Common myeloid progenitor, CD34-positive (primary cell): ENCODE measurements around the gene KNTC1.
"Not testable (repeated sequence)": the region's sequence is repeated elsewhere in the genome, so short reads cannot be mapped to it uniquely, and the experiment has no call there.

Source experiments
- CTCF ChIA-PET: fragments of 350-600 bp; sonication (Branson Sonifier 250); formaldehyde crosslinking; loops from one replicate; lab custom pipeline; 2021; ENCODE audit warnings: antibody characterized with exemption; lab: Charles Lee
- POLR2A ChIA-PET: fragments of 350-600 bp; sonication (Branson Sonifier 250); formaldehyde crosslinking; loops from one replicate; lab custom pipeline; 2021; ENCODE audit warnings: antibody characterized with exemption; lab: Charles Lee
- DNase-seq, 3 donors: peaks; one replicate each; pipeline versions ENCODE4 v3.0.0 to v3.0.0-alpha.2; 2013
- H3K27ac ChIP-seq, 2 experiments: 1 replicate in 1 of 2; 2 replicates in 1 of 2; pipeline ENCODE4 v1.7.0; 2013; ENCODE audit warnings: inconsistent platforms in 2 of 2, low read length in 2 of 2, mild to moderate bottlenecking in 2 of 2, low read depth in 1 of 2, moderate library complexity in 1 of 2; ENCODE audit not compliant: severe bottlenecking in 2 of 2, insufficient read depth in 1 of 2, poor library complexity in 1 of 2
- H3K27me3 ChIP-seq, 5 experiments: replicated peaks in 2 of 5; 1 replicate in 3 of 5; 2 replicates in 2 of 5; pipeline versions ENCODE4 v1.6.1 to v1.7.0; 2013; ENCODE audit warnings: low read length in 4 of 5, mild to moderate bottlenecking in 2 of 5, moderate library complexity in 2 of 5, inconsistent platforms in 1 of 5; ENCODE audit not compliant: insufficient read depth in 5 of 5, control insufficient read depth in 4 of 5
- H3K36me3 ChIP-seq, 4 experiments: 1 replicate in 2 of 4; 2 replicates in 2 of 4; pipeline versions ENCODE4 v1.6.1 to v1.7.0; 2013; ENCODE audit warnings: low read length in 3 of 4, control low read depth in 1 of 4, mild to moderate bottlenecking in 1 of 4; ENCODE audit not compliant: control insufficient read depth in 4 of 4, insufficient read depth in 4 of 4
- H3K4me1 ChIP-seq, 4 experiments: 1 replicate in 3 of 4; 2 replicates in 1 of 4; pipeline versions ENCODE4 v1.6.1 to v1.7.1; 2013; ENCODE audit warnings: low read length in 3 of 4, mild to moderate bottlenecking in 3 of 4, control low read depth in 1 of 4, inconsistent platforms in 1 of 4, moderate library complexity in 1 of 4; ENCODE audit not compliant: control insufficient read depth in 4 of 4, insufficient read depth in 4 of 4; ENCODE audit errors: control extremely low read depth in 1 of 4
- H3K4me3 ChIP-seq, 7 experiments: 1 replicate in 4 of 7; 2 replicates in 3 of 7; pipeline versions ENCODE4 v1.5.1 to v1.7.0; 2013; ENCODE audit warnings: mild to moderate bottlenecking in 7 of 7, low read length in 6 of 7, moderate library complexity in 6 of 7, inconsistent platforms in 2 of 7, low read depth in 2 of 7, control low read depth in 1 of 7; ENCODE audit not compliant: insufficient read depth in 4 of 7, control insufficient read depth in 1 of 7; ENCODE audit errors: extremely low read depth in 1 of 7
- H3K9me3 ChIP-seq, 5 experiments: 1 replicate in 4 of 5; 2 replicates in 1 of 5; pipeline versions ENCODE4 v1.6.1 to v1.7.1; 2013; ENCODE audit warnings: low read length in 4 of 5, mild to moderate bottlenecking in 2 of 5, inconsistent platforms in 1 of 5, low read depth in 1 of 5, moderate library complexity in 1 of 5; ENCODE audit not compliant: control insufficient read depth in 4 of 5, insufficient read depth in 2 of 5; ENCODE audit errors: control extremely low read depth in 1 of 5
- WGBS: methylation state at CpG from one replicate; pipeline ENCODE4 v1.1.5; 2013; ENCODE audit not compliant: insufficient coverage; 5-methylcytosine and 5-hydroxymethylcytosine counted together

The KNTC1 gene

DNA sequence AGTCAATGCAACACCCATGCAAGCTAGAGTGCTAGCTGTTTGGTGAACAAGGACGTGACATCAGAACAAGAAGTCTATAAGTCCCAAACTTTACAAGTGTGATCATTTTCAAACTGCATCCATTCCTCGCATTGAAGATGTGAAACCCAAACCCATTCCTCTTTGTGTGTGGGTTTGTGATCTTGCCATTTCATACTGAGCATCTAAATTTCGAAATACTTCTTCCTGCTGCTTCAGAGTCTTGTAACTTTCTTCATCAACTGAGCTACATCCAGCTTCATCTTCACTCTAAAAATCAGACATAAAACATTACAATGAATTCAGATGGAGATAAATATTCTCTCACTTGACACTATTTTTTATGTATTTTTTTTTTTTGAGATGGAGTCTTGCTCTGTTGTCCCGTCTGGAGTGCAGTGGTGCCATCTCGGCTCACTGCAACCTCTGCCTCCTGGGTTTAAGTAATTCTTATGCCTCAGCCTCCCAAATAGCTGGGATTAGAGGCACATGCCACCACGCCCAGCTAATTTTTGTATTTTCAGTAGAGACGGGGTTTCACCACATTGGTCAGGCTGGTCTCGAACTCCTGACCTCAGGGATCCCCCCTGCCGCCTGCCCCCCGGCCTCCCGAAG is 21.5 kb upstream of the KNTC1 start:
- POLR2A ChIA-PET, result interaction anchor here (0.6 to 0.8 kb wide), 3 partner anchors 12 to 21 kb away, joined by 3 to 4 read pairs (median 3); partner anchors contain the start of gene RSRC2
- H3K4me1 ChIP-seq, result peaks cover 0 to 16% (median 7%) of the 10 kb centered on the region in 4 experiments
- H3K36me3 ChIP-seq, result peaks cover 22 to 73% (median 49%) of the 10 kb centered on the region in 4 experiments

DNA sequence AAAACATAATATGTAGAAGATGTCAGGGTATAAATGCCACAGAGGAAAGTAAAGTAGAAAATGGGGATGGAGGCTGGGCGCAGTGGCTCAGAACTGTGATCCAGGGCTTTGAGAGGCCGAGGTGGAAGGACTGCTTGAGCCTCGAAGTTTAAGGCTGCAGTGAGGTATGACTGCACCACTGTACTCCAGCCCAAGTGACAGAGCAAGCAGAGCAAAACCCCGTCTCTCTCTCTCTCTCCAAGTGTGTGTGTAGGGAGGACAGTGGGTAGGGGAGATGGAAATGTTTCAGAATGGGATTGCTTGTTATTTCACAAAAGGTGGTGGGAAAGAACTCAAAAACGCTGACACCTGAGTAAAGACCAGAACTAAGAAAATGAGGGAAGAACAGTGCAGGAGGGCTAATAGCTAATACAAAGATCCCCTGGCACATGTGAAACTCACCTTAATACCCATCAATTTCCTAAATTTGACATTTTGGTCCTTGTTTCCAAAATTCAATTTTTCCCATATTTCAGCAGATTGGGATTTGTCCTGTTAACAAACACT is 20.6 kb upstream of the KNTC1 start:
- H3K4me1 ChIP-seq, result peaks cover 0 to 10% (median 4%) of the 10 kb centered on the region in 4 experiments
- H3K36me3 ChIP-seq, result peaks cover 24 to 82% (median 55%) of the 10 kb centered on the region in 4 experiments
- no peaks in the 10 kb centered on the region for H3K27me3 ChIP-seq
- WGBS, result 100% methylated on average over 4 of the region's 5 CpGs
- no peak for DNase-seq
- CTCF ChIA-PET, result interaction anchor here (1.8 kb wide), 1 partner anchor 13 kb away, joined by 5 read pairs; no protein-coding TSS in a partner anchor
- no peaks in the 10 kb centered on the region for H3K9me3 ChIP-seq
- no peak overlapping the region for H3K27ac ChIP-seq
- H3K4me3 ChIP-seq, result no peak overlapping the region
- POLR2A ChIA-PET, result no interaction called here

More for the DNA sequence above, 21.5 kb upstream of the KNTC1 start:
- CTCF ChIA-PET, result interaction anchor here (0.8 to 1.4 kb wide), 4 partner anchors 8 to 21 kb away, joined by 3 to 5 read pairs (median 3); partner anchors contain the start of genes KNTC1 and RSRC2
- 95% methylated on average over 9 of the region's 11 CpGs for WGBS
- Histone ChIP-seq H3K27ac (no peak overlapping the region), H3K4me3 (no peak overlapping the region), H3K27me3 (no peaks in the 10 kb centered on the region), H3K9me3 (no peaks in the 10 kb centered on the region)
- DNase-seq, result no peak

DNA sequence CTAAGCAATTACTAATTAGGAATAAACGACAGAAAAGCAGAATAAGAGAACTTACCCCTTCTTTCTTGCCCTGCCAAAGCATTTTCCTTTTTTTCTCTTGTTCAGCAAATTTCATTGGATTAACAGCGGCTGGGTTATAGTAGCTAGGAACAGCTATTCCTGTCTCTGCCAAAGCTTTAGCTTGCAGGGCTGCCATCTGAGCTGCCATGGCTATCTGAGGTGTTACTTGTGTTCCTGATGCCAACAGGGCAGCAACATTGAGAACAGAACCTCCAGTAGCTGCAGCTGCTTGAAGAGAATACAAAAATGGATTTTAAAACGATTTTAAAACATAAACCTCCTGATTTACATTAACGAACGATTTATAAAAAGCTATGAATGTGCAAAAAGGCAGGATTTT is 18.9 kb upstream of the KNTC1 start:
- CTCF ChIA-PET, result interaction anchor here (0.9 to 1.8 kb wide), 3 partner anchors 10 to 14 kb away, joined by 4 to 7 read pairs (median 4); no protein-coding TSS in a partner anchor
- WGBS, result 100% methylated on average over 4 of the region's 5 CpGs

DNA sequence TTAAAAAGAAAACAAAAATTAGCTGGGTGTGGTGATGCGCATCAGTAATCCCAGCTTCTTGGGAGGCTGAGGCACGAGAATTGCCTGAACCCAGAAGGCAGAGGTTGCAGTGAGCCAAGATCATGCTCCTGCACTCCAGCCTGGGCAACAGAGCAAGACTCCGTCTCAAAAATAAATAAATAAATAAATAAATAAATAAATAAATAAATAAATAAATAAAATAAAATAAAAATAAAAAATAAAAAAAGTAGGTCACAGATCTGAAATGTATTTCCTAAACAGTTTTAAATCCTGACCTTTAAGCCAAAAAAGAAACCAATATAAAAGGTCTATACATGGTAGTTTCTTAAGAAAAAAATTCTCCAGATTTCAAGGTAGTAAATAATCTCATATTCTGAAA is 14.0 kb upstream of the KNTC1 start:
- not testable (repeated sequence) for H3K27me3 ChIP-seq, H3K4me1 ChIP-seq, H3K4me3 ChIP-seq, H3K27ac ChIP-seq, DNase-seq, H3K9me3 ChIP-seq
- ChIA-PET POLR2A (interaction anchor here (0.6 to 1.0 kb wide), 3 partner anchors 12 to 330 kb away, joined by 3 read pairs; partner anchors contain the start of gene LRRC43), CTCF (interaction anchor here (0.8 kb wide), 1 partner anchor 8 kb away, joined by 3 read pairs; no protein-coding TSS in a partner anchor)
- WGBS, result 95% methylated on average over 2 of the region's 3 CpGs
- H3K36me3 ChIP-seq, result peaks cover 39 to 93% (median 71%) of the 10 kb centered on the region in 4 experiments

More for the DNA sequence above, 18.9 kb upstream of the KNTC1 start:
- POLR2A ChIA-PET, result no interaction called here
- H3K27me3 ChIP-seq, result no peaks in the 10 kb centered on the region
- no peak for DNase-seq
- H3K4me1 ChIP-seq, result no peaks in the 10 kb centered on the region
- no peak overlapping the region for H3K4me3 ChIP-seq
- peaks cover 30 to 94% (median 68%) of the 10 kb centered on the region in 4 experiments for H3K36me3 ChIP-seq
- H3K27ac ChIP-seq, result no peak overlapping the region
- H3K9me3 ChIP-seq, result no peaks in the 10 kb centered on the region

DNA sequence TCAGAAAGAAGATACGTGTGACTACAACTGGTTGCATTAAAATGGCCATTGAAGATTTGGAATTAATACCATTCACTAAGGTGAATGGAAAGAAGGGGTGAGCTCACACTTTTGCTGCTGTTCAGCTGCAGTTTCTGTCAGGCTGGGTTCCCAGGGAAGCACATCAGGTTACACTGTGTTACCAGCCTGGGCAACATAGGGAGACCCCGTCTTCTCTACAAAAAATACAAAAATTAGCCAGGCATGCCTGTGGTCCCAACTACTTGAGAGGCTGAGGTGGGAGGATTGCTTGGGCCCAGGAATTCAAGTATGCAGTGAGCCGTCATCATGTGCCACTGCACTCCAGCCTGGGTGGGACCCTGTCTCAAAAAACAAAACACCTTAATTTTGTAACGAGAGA is 13.4 kb upstream of the KNTC1 start:
- 100% methylated on average over 1 of the region's 4 CpGs for WGBS
- H3K27me3 ChIP-seq, result no peaks in the 10 kb centered on the region
- H3K36me3 ChIP-seq, result peaks cover 39 to 92% (median 71%) of the 10 kb centered on the region in 4 experiments
- CTCF ChIA-PET, result interaction anchor here (0.8 kb wide), 1 partner anchor 8 kb away, joined by 3 read pairs; no protein-coding TSS in a partner anchor
- H3K4me3 ChIP-seq, result no peak overlapping the region
- POLR2A ChIA-PET, result interaction anchor here (0.6 to 1.0 kb wide), 2 partner anchors 12 to 330 kb away, joined by 3 read pairs; partner anchors contain the start of gene LRRC43
- no peak for DNase-seq
- no peaks in the 10 kb centered on the region for H3K9me3 ChIP-seq
- H3K27ac ChIP-seq, result no peak overlapping the region
- no peaks in the 10 kb centered on the region for H3K4me1 ChIP-seq

DNA sequence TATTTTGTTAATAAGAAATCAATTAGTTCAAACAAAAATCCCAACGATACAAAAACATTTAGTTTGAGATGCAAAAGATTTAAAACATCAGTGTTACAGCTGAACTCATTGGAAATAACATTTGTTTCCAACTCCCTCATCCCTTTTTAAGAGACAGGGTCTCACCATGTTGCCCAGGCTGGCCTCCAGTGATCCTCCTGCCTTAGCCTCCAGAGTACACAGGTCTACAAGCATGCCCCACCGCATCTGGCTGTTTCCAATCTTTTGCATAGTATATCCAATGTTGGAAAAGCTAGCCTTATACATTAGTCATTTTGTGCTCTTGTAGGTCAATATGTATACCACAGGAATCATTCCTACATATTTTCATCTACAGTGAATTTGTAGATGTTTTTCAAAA is 11.8 kb upstream of the KNTC1 start:
- no peak overlapping the region for H3K4me3 ChIP-seq
- DNase-seq, result no peak
- H3K36me3 ChIP-seq, result peaks cover 41 to 90% (median 70%) of the 10 kb centered on the region in 4 experiments
- WGBS, result 100% methylated on average over 1 of the region's 2 CpGs
- ChIA-PET POLR2A (interaction anchor here (1.1 to 1.3 kb wide), 2 partner anchors 11 to 12 kb away, joined by 4 to 8 read pairs; partner anchors contain the start of genes KNTC1 and RSRC2), CTCF (interaction anchor here (1.7 kb wide), 2 partner anchors 10 to 14 kb away, joined by 5 to 7 read pairs; partner anchors contain the start of gene ZCCHC8)
- no peaks in the 10 kb centered on the region for H3K9me3 ChIP-seq
- no peaks in the 10 kb centered on the region for H3K27me3 ChIP-seq
- H3K4me1 ChIP-seq, result no peaks in the 10 kb centered on the region
- no peak overlapping the region for H3K27ac ChIP-seq
